Liver (tissue), 9 donors: ENCODE data around the gene PLCB1. TPM values are rescaled to one million over a fixed set of nuclear protein-coding genes. Genes with fewer than 3 reads are reported as not detected.

Experiments used
- DNase-seq: peaks from one replicate; pipeline ENCODE4 v3.0.0-alpha.2; 2017; ENCODE audit warnings: low spot score
- H3K27ac ChIP-seq, 2 donors: one replicate each; pipeline ENCODE4 v1.7.0; 2013; ENCODE audit warnings: inconsistent platforms in 2 of 2, low read length in 2 of 2, control low read depth in 1 of 2, low read depth in 1 of 2, mild to moderate bottlenecking in 1 of 2
- H3K27me3 ChIP-seq, 4 donors: one replicate each; pipeline versions ENCODE4 v1.6.1 to v1.7.0; 2013; ENCODE audit warnings: low read length in 3 of 4, inconsistent platforms in 1 of 4, mild to moderate bottlenecking in 1 of 4, moderate library complexity in 1 of 4; ENCODE audit not compliant: control insufficient read depth in 4 of 4, insufficient read depth in 4 of 4
- H3K36me3 ChIP-seq, 4 donors: one replicate each; pipeline versions ENCODE4 v1.6.1 to v1.7.0; 2013; ENCODE audit warnings: low read length in 3 of 4, mild to moderate bottlenecking in 3 of 4, low read depth in 1 of 4, moderate library complexity in 1 of 4; ENCODE audit not compliant: control insufficient read depth in 4 of 4, insufficient read depth in 3 of 4
- H3K4me1 ChIP-seq, 4 donors: one replicate each; pipeline versions ENCODE4 v1.6.1 to v1.7.0; 2013; ENCODE audit warnings: low read length in 3 of 4, mild to moderate bottlenecking in 3 of 4, moderate library complexity in 1 of 4; ENCODE audit not compliant: control insufficient read depth in 4 of 4, insufficient read depth in 4 of 4
- H3K4me3 ChIP-seq, 3 donors: one replicate each; pipeline versions ENCODE4 v1.6.1 to v1.7.0; 2013; ENCODE audit warnings: low read length in 3 of 3, control low read depth in 1 of 3, low read depth in 1 of 3, mild to moderate bottlenecking in 1 of 3
- H3K9ac ChIP-seq, 2 donors: one replicate each; pipeline ENCODE4 v1.7.0; 2013; ENCODE audit warnings: low read length in 2 of 2, mild to moderate bottlenecking in 2 of 2, moderate library complexity in 2 of 2, control low read depth in 1 of 2, low read depth in 1 of 2
- H3K9me3 ChIP-seq, 4 donors: one replicate each; pipeline versions ENCODE4 v1.6.1 to v1.7.0; 2013; ENCODE audit warnings: low read length in 3 of 4; ENCODE audit not compliant: control insufficient read depth in 4 of 4
- CTCF ChIP-seq: fragments of 150-350 bp; IDR thresholded peaks from 2 replicates; pipeline ENCODE4 v1.5.1; 2017; ENCODE audit warnings: improper control_type of control experiment, low read depth, low read length; ENCODE audit not compliant: missing input control
- EGR1 ChIP-seq, 2 donors: IDR thresholded peaks; 2 replicates each; pipeline ENCODE4 v1.6.1; 2016 to 2018; ENCODE audit warnings: antibody characterized with exemption in 2 of 2, low read depth in 2 of 2
- FOXA1 ChIP-seq: IDR thresholded peaks from 2 replicates; pipeline ENCODE4 v1.6.1; 2016; ENCODE audit warnings: antibody characterized with exemption
- GABPA ChIP-seq, 2 donors: IDR thresholded peaks in 1 of 2; conservative IDR thresholded peaks in 1 of 2; 2 replicates each; pipeline ENCODE4 v1.6.1; 2016; ENCODE audit warnings: antibody characterized with exemption in 2 of 2, mild to moderate bottlenecking in 1 of 2, moderate library complexity in 1 of 2
- HNF4A ChIP-seq, 2 donors: conservative IDR thresholded peaks; 2 replicates each; pipeline ENCODE4 v1.6.1; 2016; ENCODE audit warnings: antibody characterized with exemption in 2 of 2, mild to moderate bottlenecking in 2 of 2
- HNF4G ChIP-seq: IDR thresholded peaks from 2 replicates; pipeline ENCODE4 v1.6.1; 2016; ENCODE audit warnings: antibody characterized with exemption
- JUND ChIP-seq, 2 donors: IDR thresholded peaks; 2 replicates each; pipeline ENCODE4 v1.6.1; 2016; ENCODE audit warnings: antibody characterized with exemption in 2 of 2
- MAX ChIP-seq: IDR thresholded peaks from 2 replicates; pipeline ENCODE4 v1.6.1; 2016; ENCODE audit warnings: antibody characterized with exemption
- NR2F2 ChIP-seq: IDR thresholded peaks from 2 replicates; pipeline ENCODE4 v1.6.1; 2016; ENCODE audit warnings: antibody characterized with exemption
- RAD21 ChIP-seq, 2 donors: IDR thresholded peaks; 2 replicates each; pipeline ENCODE4 v1.6.1; 2016; ENCODE audit warnings: antibody characterized with exemption in 2 of 2, mild to moderate bottlenecking in 2 of 2
- REST ChIP-seq: IDR thresholded peaks from 2 replicates; pipeline ENCODE4 v1.6.1; 2016; ENCODE audit warnings: antibody characterized with exemption, mild to moderate bottlenecking
- RXRA ChIP-seq, 2 donors: IDR thresholded peaks; 2 replicates each; pipeline ENCODE4 v1.6.1; 2017 to 2018; ENCODE audit warnings: antibody characterized with exemption in 2 of 2, mild to moderate bottlenecking in 1 of 2
- SP1 ChIP-seq: IDR thresholded peaks from 2 replicates; pipeline ENCODE4 v1.6.1; 2018; ENCODE audit warnings: antibody characterized with exemption, mild to moderate bottlenecking
- TAF1 ChIP-seq: conservative IDR thresholded peaks from 2 replicates; pipeline ENCODE4 v1.6.1; 2016; ENCODE audit warnings: antibody characterized with exemption, mild to moderate bottlenecking
- YY1 ChIP-seq: IDR thresholded peaks from 2 replicates; pipeline ENCODE4 v1.6.1; 2016; ENCODE audit warnings: antibody characterized with exemption, mild to moderate bottlenecking
- ZBTB33 ChIP-seq: IDR thresholded peaks from 2 replicates; pipeline ENCODE4 v1.6.1; 2016; ENCODE audit warnings: antibody characterized with exemption
- WGBS: extraction: QIAGEN DNeasy Blood & Tissue Kit; methylation state at CpG from one replicate; pipeline ENCODE4 v1.1.7; 2013; 5-methylcytosine and 5-hydroxymethylcytosine counted together
- polyA plus RNA-seq, 2 donors: library from polyadenylated mRNA; stranded (reverse) in 1 of 2; unstranded in 1 of 2; fragments of 200-250 nt in 1 of 2; fragments of >200 nt in 1 of 2; fragmentation: Nextera tagmentation in 1 of 2; extraction: Ambion mirVana in 1 of 2; gene quantifications; one replicate each; pipeline versions ENCODE4 v1.2.1 to v1.2.3, GENCODE V29; 2013 to 2015
- total RNA-seq, 2 donors: library from RNA; depleted of rRNA; stranded (reverse); fragments of >200 nt; gene quantifications; one replicate each; pipeline ENCODE4 v1.2.3, GENCODE V29; 2014
- donor health status: healthy.
- donor health status: healthy.
- donor health status: healthy.
- donor health status: healthy.
- donor health status: healthy.

PLCB1 gene
- total and polyA plus RNA-seq, 4 donors, result 3.7 to 13.5 (median 5.9) TPM

- 82% methylated on average over 8 of the region's 8 CpGs for WGBS
- Histone ChIP-seq H3K27ac (no peak overlapping the region), H3K4me3 (no peak overlapping the region), H3K36me3 (no peaks in the 10 kb centered on the region), H3K9me3 (no peaks in the 10 kb centered on the region), H3K9ac (no peak overlapping the region), H3K27me3 (no peaks in the 10 kb centered on the region), H3K4me1 (no peaks in the 10 kb centered on the region)
- TF ChIP-seq RXRA (IDR thresholded peaks at IDR 0.05), result no peak
- no peak for TF ChIP-seq NR2F2
- TF ChIP-seq FOXA1, result no peak
- TF ChIP-seq MAX, result no peak
- TF ChIP-seq ZBTB33, result no peak
- TF ChIP-seq TAF1, result no peak
- TF ChIP-seq GABPA (IDR thresholded peaks at IDR 0.05 in 1 of 2, conservative IDR thresholded peaks at IDR 0.05 in 1 of 2), result no peak
- TF ChIP-seq EGR1 (IDR thresholded peaks at IDR 0.05; ENCODE audit: low read depth in 2 of 2), result no peak
- no peak for TF ChIP-seq HNF4A (conservative IDR thresholded peaks at IDR 0.05)
- no peak for TF ChIP-seq JUND (IDR thresholded peaks at IDR 0.05)
- no peak for TF ChIP-seq REST
- DNase-seq, result no peak
Measured at GRCh38 chr20:8363970-8364733, 232.1 kb downstream of the PLCB1 start.

GRCh38 chr20:8364734-8365078 lies 232.6 kb downstream of the PLCB1 start:
- WGBS, result 49% methylated on average over 1 of the region's 1 CpG
- H3K9ac ChIP-seq, result no peak overlapping the region
- TF ChIP-seq CTCF (no peak), REST (no peak), TAF1 (no peak), HNF4G (no peak), YY1 (no peak), HNF4A (conservative IDR thresholded peaks at IDR 0.05) (no peak), GABPA (IDR thresholded peaks at IDR 0.05 in 1 of 2, conservative IDR thresholded peaks at IDR 0.05 in 1 of 2) (no peak), FOXA1 (no peak), RAD21 (IDR thresholded peaks at IDR 0.05) (no peak), NR2F2 (no peak), SP1 (no peak), EGR1 (IDR thresholded peaks at IDR 0.05; ENCODE audit: low read depth in 2 of 2) (no peak), JUND (IDR thresholded peaks at IDR 0.05) (no peak), ZBTB33 (no peak)

More at GRCh38 chr20:8364734-8365078, 232.6 kb downstream of the PLCB1 start:
- H3K4me1 ChIP-seq, result no peaks in the 10 kb centered on the region
- DNase-seq, result no peak
- no peak overlapping the region for H3K4me3 ChIP-seq
- no peak overlapping the region for H3K27ac ChIP-seq
- no peaks in the 10 kb centered on the region for H3K36me3 ChIP-seq
- no peaks in the 10 kb centered on the region for H3K9me3 ChIP-seq
- H3K27me3 ChIP-seq, result no peaks in the 10 kb centered on the region
